ENCODE measurements around the gene MYBBP1A.

Gene MYBBP1A

DNA sequence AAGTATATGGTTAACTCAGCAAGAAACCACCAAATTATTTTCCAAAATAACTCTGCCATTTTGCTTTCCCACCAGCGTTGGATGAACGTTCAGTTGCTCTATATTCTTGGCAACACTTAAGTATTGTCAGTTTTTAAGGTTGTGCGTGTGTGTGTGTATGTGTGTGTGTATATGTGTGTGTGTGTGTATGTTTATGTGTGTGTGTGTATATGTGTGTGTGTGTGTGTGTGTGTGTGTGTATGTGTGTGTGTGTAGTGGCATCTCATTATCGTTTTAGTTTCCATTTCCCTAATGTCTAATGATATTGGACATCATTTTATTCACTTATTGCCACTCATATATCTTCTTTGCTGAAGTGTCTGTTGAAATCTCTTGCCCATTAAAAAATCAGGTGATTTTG is 17.9 kb upstream of the MYBBP1A start:
- in situ Hi-C loops (cut with MboI; ENCODE audit: low pct_unique_long_range_greater_than_20kb, low sequenced_read_pairs, unreplicated experiment): loop anchor here (10.0 kb wide), 1 partner anchor 52 kb away; no protein-coding TSS in a partner anchor
- TF ChIP-seq, protein P1, sequence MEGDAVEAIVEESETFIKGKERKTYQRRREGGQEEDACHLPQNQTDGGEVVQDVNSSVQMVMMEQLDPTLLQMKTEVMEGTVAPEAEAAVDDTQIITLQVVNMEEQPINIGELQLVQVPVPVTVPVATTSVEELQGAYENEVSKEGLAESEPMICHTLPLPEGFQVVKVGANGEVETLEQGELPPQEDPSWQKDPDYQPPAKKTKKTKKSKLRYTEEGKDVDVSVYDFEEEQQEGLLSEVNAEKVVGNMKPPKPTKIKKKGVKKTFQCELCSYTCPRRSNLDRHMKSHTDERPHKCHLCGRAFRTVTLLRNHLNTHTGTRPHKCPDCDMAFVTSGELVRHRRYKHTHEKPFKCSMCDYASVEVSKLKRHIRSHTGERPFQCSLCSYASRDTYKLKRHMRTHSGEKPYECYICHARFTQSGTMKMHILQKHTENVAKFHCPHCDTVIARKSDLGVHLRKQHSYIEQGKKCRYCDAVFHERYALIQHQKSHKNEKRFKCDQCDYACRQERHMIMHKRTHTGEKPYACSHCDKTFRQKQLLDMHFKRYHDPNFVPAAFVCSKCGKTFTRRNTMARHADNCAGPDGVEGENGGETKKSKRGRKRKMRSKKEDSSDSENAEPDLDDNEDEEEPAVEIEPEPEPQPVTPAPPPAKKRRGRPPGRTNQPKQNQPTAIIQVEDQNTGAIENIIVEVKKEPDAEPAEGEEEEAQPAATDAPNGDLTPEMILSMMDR (IDR thresholded peaks at IDR 0.05; ENCODE audit: extremely low read depth, insufficient read depth, missing control alignments): no peak
- no peak for DNase-seq (ENCODE audit: low spot score)

DNA sequence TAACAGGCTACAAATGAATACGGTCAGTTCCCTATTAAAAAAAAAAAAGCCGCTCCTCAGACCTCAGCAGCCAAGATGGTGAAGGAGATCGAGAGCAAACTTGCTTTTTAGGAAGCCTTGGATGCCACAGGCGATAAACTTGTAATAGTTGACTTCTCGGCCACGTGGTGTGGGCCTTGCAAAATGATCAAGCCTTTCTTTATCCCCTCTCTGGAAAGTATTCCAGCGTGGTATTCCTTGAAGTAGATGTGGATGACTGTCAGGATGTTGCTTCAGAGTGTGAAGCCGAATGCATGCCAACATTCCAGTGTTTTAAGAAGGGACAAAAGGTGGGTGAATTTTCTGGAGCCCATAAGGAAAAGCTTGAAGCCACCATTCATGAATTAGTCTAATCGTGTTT is 16.9 kb upstream of the MYBBP1A start:
- in situ Hi-C loops (cut with MboI; ENCODE audit: low pct_unique_long_range_greater_than_20kb, low sequenced_read_pairs, unreplicated experiment): loop anchor here (10.0 kb wide), 1 partner anchor 53 kb away; no protein-coding TSS in a partner anchor
- no peak for DNase-seq (ENCODE audit: low spot score)
- TF ChIP-seq, protein P1 (IDR thresholded peaks at IDR 0.05; ENCODE audit: extremely low read depth, insufficient read depth, missing control alignments): no peak

DNA sequence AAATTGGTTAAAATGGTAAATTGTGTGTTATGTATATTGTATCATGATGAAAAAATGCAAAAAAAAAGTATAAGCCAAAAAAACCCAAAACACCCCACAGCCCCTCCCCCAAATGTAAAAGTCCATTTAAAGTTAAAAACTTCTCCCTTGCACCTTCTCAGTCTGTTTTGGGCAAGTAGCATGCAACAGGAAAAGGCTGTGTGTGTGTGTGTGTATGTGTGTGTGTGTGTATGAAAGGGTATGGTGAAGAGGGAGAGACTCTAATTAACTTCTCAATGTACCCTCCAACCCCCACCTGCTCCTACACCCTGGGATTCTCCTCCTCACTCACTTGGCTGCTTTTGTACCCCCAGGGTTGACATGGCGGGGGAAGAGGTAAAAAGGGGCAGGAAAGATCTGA is 14.4 kb upstream of the MYBBP1A start:
- no peak for DNase-seq (ENCODE audit: low spot score)
- TF ChIP-seq, protein P1 (IDR thresholded peaks at IDR 0.05; ENCODE audit: extremely low read depth, insufficient read depth, missing control alignments): no peak
- in situ Hi-C loops (cut with MboI; ENCODE audit: low pct_unique_long_range_greater_than_20kb, low sequenced_read_pairs, unreplicated experiment): no loop called here

GRCh38 chr17:4566785-4567184 is 11.6 kb upstream of the MYBBP1A start:
- peak; percentile 70 for DNase-seq (ENCODE audit: low spot score)
- TF ChIP-seq, protein P1 (IDR thresholded peaks at IDR 0.05; ENCODE audit: extremely low read depth, insufficient read depth, missing control alignments): peak; percentile 83
- in situ Hi-C loops (cut with MboI; ENCODE audit: low pct_unique_long_range_greater_than_20kb, low sequenced_read_pairs, unreplicated experiment): no loop called here

DNA sequence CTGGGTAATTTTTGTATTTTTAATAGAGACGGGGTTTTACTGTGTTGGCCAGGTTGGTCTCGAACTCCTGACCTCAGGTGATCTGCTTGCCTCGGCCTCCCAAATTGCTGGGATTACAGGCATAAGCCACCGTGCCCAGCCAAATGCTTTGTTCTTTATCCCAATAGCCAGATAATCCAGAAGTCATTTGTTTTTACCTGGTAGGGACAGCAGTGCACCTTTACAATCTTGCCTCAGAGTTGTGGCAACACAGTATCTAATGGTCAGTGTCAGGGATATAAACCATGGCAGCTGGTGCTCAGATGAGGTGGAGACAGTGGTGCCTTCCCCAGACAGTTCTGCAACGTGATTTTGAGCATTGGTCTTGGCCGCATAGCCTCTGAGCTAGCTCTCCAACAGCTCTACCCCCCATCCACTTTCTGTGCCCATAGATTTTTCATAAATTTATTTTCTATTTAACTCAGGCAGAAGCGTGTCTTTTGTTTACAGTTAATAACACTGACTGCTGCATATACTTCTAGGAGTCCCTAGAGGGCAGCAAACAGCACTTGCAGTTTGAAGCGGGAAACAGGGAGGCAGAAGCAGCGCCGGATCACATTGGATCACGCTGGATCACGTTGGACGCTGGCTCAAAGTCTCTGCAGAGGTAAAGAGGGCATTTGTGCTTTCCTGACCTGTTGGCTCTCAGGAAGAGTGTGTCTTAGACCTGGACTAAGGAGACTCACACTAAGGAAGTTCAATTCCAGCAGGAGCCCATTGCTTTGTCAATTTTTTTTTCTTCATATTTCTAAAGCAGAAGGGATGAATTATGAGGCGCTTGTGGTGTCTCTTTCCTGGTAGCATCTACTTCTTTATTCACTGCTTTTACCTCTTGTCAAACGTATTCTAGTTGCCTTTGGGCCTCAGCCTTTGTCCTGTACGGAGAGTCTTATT is 10.3 kb upstream of the MYBBP1A start:
- in situ Hi-C loops (cut with MboI; ENCODE audit: low pct_unique_long_range_greater_than_20kb, low sequenced_read_pairs, unreplicated experiment): no loop called here
- DNase-seq (ENCODE audit: low spot score): peak; percentile 73
- TF ChIP-seq, protein P1 (IDR thresholded peaks at IDR 0.05; ENCODE audit: extremely low read depth, insufficient read depth, missing control alignments): peak; percentile 89

- TF ChIP-seq, protein P1 (IDR thresholded peaks at IDR 0.05; ENCODE audit: extremely low read depth, insufficient read depth, missing control alignments): no peak
- in situ Hi-C loops (cut with MboI; ENCODE audit: low pct_unique_long_range_greater_than_20kb, low sequenced_read_pairs, unreplicated experiment): no loop called here
- DNase-seq (ENCODE audit: low spot score): no peak
These were observed 7.1 kb upstream of the MYBBP1A start for GRCh38 chr17:4562015-4562969.
